ENCODE measurements around the gene TAX1BP1. TPM values are rescaled to one million over a fixed set of nuclear protein-coding genes. Genes with fewer than 3 reads are reported as not detected.

Gene TAX1BP1
- 10 to 100 TPM; 39.2 to 63.8 (median 47.4) TPM for total RNA-seq
- long read RNA-seq, partial matches to known transcripts, result 23 of 24 reads
- long read RNA-seq, other reads (novel, unspliced or antisense), result 0 of 24 reads

DNA sequence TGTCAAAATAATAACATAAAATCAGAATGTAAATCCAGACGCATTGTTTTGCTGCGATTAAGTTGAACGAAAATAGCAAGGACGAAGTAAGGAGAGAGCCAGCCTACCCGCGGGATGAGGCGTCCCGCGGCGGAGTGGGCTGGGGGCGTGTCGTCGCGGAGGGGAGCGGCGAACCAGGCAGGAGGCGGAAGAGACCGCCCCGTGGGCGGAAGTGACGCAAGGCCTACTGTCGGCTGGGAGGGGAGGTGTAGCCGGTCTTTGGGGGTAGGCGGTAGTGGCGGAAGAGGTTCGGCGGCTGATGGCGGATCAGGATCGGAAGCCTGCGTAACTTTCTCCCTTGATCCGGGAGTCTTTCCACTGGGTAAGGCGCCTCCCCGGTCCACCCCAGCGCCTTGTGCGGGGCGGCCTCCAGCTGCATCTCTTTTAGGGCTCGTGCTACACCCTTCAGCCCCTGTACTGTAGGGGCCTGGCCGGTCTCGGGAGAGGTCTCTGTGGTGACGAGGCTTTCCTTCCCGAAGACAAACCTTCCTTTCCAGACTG, at the start of gene TAX1BP1:
Gene TAX1BP1, plus strand, starts transcription at position 254 of the 540 bp plus-strand sequence. CDS start 8,363 bp downstream, outside the sequence.
- no peaks in the 10 kb centered on the region for H3K27me3 ChIP-seq
- H3K4me1 ChIP-seq, result peaks cover 0 to 60% (median 9%) of the 10 kb centered on the region in 4 donors
- H3K36me3 ChIP-seq, result no peaks in the 10 kb centered on the region
- ATAC-seq (peak; percentile 94 to 97 (median 96)), DNase-seq (peak; percentile 97 to 98 (median 97))
- H3K4me3 ChIP-seq, result peak within 1 kb of the TSS; percentile 70 to 85 (median 82)
- H3K9me3 ChIP-seq, result no peaks in the 10 kb centered on the region
- 0% methylated on average over 18 of the region's 41 CpGs for WGBS (ENCODE audit: insufficient coverage, low coverage, low lambda C conversion rate, missing lambda C conversion rate)
- peak; percentile 96 for TF ChIP-seq POLR2A (IDR thresholded peaks at IDR 0.05)
- TF ChIP-seq, protein P1, sequence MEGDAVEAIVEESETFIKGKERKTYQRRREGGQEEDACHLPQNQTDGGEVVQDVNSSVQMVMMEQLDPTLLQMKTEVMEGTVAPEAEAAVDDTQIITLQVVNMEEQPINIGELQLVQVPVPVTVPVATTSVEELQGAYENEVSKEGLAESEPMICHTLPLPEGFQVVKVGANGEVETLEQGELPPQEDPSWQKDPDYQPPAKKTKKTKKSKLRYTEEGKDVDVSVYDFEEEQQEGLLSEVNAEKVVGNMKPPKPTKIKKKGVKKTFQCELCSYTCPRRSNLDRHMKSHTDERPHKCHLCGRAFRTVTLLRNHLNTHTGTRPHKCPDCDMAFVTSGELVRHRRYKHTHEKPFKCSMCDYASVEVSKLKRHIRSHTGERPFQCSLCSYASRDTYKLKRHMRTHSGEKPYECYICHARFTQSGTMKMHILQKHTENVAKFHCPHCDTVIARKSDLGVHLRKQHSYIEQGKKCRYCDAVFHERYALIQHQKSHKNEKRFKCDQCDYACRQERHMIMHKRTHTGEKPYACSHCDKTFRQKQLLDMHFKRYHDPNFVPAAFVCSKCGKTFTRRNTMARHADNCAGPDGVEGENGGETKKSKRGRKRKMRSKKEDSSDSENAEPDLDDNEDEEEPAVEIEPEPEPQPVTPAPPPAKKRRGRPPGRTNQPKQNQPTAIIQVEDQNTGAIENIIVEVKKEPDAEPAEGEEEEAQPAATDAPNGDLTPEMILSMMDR (IDR thresholded peaks at IDR 0.05), result no peak
- intact Hi-C loops (cut with DNase I), result no loop called here
- peak within 1 kb of the TSS; percentile 91 to 98 (median 95) for H3K27ac ChIP-seq

DNA sequence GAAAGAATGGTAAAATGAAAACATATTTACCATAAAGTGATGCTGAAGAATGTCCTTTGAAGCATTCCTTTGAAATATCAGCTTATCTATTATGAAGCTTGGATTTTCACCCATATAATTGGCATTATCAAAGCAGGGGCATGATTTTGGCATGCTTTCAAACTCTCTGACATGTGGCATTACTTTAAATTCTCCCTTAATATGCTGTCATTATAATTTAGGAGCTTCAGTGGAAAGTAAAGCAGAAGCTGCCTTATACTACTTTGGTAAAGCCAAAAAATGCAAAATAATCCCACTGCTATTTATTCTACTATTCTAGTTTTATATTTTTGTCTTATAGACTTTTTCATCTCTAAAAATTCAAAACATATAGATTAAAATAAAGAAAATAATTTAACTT, 49.3 kb upstream of the TAX1BP1 start:
- Histone ChIP-seq H3K36me3 (no peaks in the 10 kb centered on the region), H3K9me3 (no peaks in the 10 kb centered on the region), H3K4me1 (no peaks in the 10 kb centered on the region), H3K27me3 (no peaks in the 10 kb centered on the region), H3K27ac (no peak overlapping the region), H3K4me3 (no peak overlapping the region)
- ATAC-seq (no peak), DNase-seq (no peak)
- intact Hi-C loops (cut with DNase I), result no loop called here
- TF ChIP-seq, protein P1 (IDR thresholded peaks at IDR 0.05), result no peak
- no peak for TF ChIP-seq POLR2A (IDR thresholded peaks at IDR 0.05)

DNA sequence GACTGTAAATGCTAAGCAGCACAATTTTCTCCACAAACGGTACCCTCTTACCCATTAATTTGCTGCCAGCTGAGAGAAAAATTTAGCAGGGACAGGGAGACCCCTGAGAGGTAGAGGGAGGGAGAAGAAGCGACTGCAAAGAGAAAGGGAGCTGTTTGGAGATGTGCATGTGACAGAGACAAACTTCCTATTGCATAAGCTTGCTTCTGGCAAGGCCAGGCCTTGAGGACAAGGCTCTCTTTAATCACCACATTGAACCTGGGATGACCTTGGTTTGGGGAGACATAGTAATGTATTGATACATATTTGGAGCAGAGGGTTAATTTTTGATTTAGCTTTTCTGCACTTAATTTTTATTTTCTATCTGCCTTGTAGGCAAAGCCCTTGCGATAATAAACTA, 46.2 kb upstream of the TAX1BP1 start:
- ATAC-seq, result peak; percentile 72 to 87 (median 79)
- TF ChIP-seq, protein P1 (IDR thresholded peaks at IDR 0.05), result no peak
- no peak for TF ChIP-seq POLR2A (IDR thresholded peaks at IDR 0.05)
- H3K9me3 ChIP-seq, result no peaks in the 10 kb centered on the region

DNA sequence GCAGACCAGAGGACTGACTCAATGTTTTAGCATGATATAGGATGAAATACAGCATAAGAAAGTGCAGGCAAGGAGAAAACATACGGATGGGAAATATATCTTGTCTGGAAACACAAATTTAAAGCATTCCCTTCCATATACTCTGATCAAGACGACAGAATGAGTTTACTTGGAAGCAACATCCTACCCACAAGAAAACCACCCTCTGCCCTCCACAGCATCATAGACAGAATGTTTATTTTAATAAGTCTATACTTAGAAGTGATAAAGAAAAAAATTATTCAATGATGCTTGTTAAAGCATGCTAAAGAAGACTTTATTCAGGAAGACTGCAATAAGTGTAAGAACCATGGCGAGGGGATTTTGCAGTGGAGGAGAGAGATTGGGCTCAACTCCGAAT, 44.9 kb upstream of the TAX1BP1 start:
- H3K36me3 ChIP-seq, result no peaks in the 10 kb centered on the region
- TF ChIP-seq POLR2A (IDR thresholded peaks at IDR 0.05), result no peak
- TF ChIP-seq, protein P1 (IDR thresholded peaks at IDR 0.05), result no peak
- intact Hi-C loops (cut with DNase I), result no loop called here
- 75% methylated on average over 4 of the region's 4 CpGs for WGBS (ENCODE audit: insufficient coverage, low coverage, low lambda C conversion rate, missing lambda C conversion rate)
- H3K27ac ChIP-seq, result no peak overlapping the region
- no peak overlapping the region for H3K4me3 ChIP-seq
- no peaks in the 10 kb centered on the region for H3K9me3 ChIP-seq
- no peaks in the 10 kb centered on the region for H3K27me3 ChIP-seq
- ATAC-seq (no peak), DNase-seq (no peak)
- H3K4me1 ChIP-seq, result no peaks in the 10 kb centered on the region

More for the DNA sequence above, 46.2 kb upstream of the TAX1BP1 start:
- no peak overlapping the region for H3K4me3 ChIP-seq
- no peak overlapping the region for H3K27ac ChIP-seq
- DNase-seq, result no peak
- 57% methylated on average over 3 of the region's 3 CpGs for WGBS (ENCODE audit: insufficient coverage, low coverage, low lambda C conversion rate, missing lambda C conversion rate)
- intact Hi-C loops (cut with DNase I), result no loop called here
- H3K36me3 ChIP-seq, result no peaks in the 10 kb centered on the region
- H3K4me1 ChIP-seq, result no peaks in the 10 kb centered on the region
- H3K27me3 ChIP-seq, result no peaks in the 10 kb centered on the region
